Measurements from ENCODE around the gene BCAS1.

BCAS1 gene

DNA sequence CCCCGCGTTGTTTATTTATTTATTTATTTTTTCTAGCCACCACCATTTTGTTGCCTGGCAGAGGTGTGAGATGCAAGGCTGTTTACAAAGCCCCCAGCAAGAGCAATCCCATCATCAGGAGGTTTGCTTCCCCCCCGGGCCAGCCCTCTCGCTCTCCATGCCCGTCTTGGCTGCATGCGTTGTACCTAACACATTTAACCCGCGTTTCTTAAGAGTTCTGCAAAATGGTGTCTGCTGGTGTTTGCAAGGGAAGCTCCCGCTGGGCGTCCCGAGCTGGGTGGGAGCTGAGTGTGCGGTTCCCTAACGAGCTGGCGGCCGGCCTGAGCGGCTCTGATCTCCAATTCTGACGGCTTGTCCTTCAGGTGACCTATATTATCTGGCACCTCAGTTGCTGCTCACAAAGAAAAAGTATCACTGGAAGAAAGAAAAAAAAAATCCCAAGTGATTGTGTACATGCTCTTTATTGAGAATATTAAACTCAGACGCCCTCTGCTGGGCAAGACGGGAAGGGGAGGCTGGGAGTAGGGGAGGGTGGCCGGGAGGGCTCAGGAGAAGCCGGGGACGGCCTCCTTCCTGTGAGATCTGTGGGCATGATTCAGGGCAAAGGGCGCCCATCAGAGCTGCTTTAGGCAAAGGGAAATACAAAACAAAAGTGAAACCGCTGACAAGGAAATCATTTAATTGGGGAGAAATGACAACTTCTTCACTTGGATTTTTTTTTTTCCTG is 154.8 kb downstream of the BCAS1 start:
- WGBS (ENCODE audit: extremely low coverage, insufficient coverage, low lambda C conversion rate): no CpG with 5 or more reads among the region's 24 CpGs
- H3K9ac ChIP-seq (ENCODE audit: low read length): peak overlapping the region; percentile 43
- H3K27ac ChIP-seq (ENCODE audit: low read depth, low read length): peak overlapping the region; percentile 48
- no peak overlapping the region for H3K23ac ChIP-seq (ENCODE audit: low read length)
- DNase-seq: peak; percentile 91
- H3K18ac ChIP-seq (ENCODE audit: low read length): peak overlapping the region; percentile 68
- H2BK120ac ChIP-seq (ENCODE audit: low read depth, low read length): peak overlapping the region; percentile 78
- peak overlapping the region; percentile 43 for H3K4me3 ChIP-seq (ENCODE audit: low read length)
- no peak overlapping the region for H2AK5ac ChIP-seq (ENCODE audit: low read length)
- peak overlapping the region; percentile 95 for H3K4ac ChIP-seq (ENCODE audit: low read depth, low read length)
- H3K56ac ChIP-seq (ENCODE audit: low read length): peak overlapping the region; percentile 68
- H3K27me3 ChIP-seq (ENCODE audit: insufficient read depth, low read length, poor library complexity): no peaks in the 10 kb centered on the region
- H3K4me1 ChIP-seq (ENCODE audit: control insufficient read depth, low read depth, low read length): peaks cover 18% of the 10 kb centered on the region
- H3K79me2 ChIP-seq (ENCODE audit: control insufficient read depth, insufficient read depth, low read length): no peaks in the 10 kb centered on the region
- H2BK15ac ChIP-seq (replicated peaks; ENCODE audit: low read depth): peak overlapping the region; percentile 37
- H3K36me3 ChIP-seq (ENCODE audit: control insufficient read depth, insufficient read depth, low read length): no peaks in the 10 kb centered on the region
- H3K4me2 ChIP-seq (ENCODE audit: low read length): peak overlapping the region; percentile 68
- no peak overlapping the region for H4K5ac ChIP-seq (ENCODE audit: low read length)
- H2BK5ac ChIP-seq (ENCODE audit: low read length): peak overlapping the region; percentile 16
- no peaks in the 10 kb centered on the region for H3K79me1 ChIP-seq (ENCODE audit: low read length)
- no peak overlapping the region for H4K8ac ChIP-seq (ENCODE audit: low read depth, low read length)

- H3K36me3 ChIP-seq (ENCODE audit: control insufficient read depth, insufficient read depth, low read length): no peaks in the 10 kb centered on the region
- H3K4ac ChIP-seq (ENCODE audit: low read depth, low read length): no peak overlapping the region
- no peak overlapping the region for H4K5ac ChIP-seq (ENCODE audit: low read length)
- H3K56ac ChIP-seq (ENCODE audit: low read length): no peak overlapping the region
- H2BK5ac ChIP-seq (ENCODE audit: low read length): no peak overlapping the region
- H4K8ac ChIP-seq (ENCODE audit: low read depth, low read length): no peak overlapping the region
- peaks cover 18% of the 10 kb centered on the region for H3K4me1 ChIP-seq (ENCODE audit: control insufficient read depth, low read depth, low read length)
- peak overlapping the region; percentile 81 for H3K18ac ChIP-seq (ENCODE audit: low read length)
- no peak overlapping the region for H2AK5ac ChIP-seq (ENCODE audit: low read length)
- H3K9ac ChIP-seq (ENCODE audit: low read length): peak overlapping the region; percentile 43
- no peak overlapping the region for H3K4me3 ChIP-seq (ENCODE audit: low read length)
- H2BK120ac ChIP-seq (ENCODE audit: low read depth, low read length): no peak overlapping the region
- H3K79me1 ChIP-seq (ENCODE audit: low read length): no peaks in the 10 kb centered on the region
- H3K79me2 ChIP-seq (ENCODE audit: control insufficient read depth, insufficient read depth, low read length): no peaks in the 10 kb centered on the region
- H3K27ac ChIP-seq (ENCODE audit: low read depth, low read length): no peak overlapping the region
- H2BK15ac ChIP-seq (replicated peaks; ENCODE audit: low read depth): peak overlapping the region; percentile 48
- WGBS (ENCODE audit: extremely low coverage, insufficient coverage, low lambda C conversion rate): no CpG with 5 or more reads among the region's 6 CpGs
- H3K23ac ChIP-seq (ENCODE audit: low read length): no peak overlapping the region
- DNase-seq: peak; percentile 79
- H3K4me2 ChIP-seq (ENCODE audit: low read length): peak overlapping the region; percentile 68
- H3K27me3 ChIP-seq (ENCODE audit: insufficient read depth, low read length, poor library complexity): no peaks in the 10 kb centered on the region
These were observed 155.5 kb downstream of the BCAS1 start for GRCh38 chr20:53914781-53915445.

DNA sequence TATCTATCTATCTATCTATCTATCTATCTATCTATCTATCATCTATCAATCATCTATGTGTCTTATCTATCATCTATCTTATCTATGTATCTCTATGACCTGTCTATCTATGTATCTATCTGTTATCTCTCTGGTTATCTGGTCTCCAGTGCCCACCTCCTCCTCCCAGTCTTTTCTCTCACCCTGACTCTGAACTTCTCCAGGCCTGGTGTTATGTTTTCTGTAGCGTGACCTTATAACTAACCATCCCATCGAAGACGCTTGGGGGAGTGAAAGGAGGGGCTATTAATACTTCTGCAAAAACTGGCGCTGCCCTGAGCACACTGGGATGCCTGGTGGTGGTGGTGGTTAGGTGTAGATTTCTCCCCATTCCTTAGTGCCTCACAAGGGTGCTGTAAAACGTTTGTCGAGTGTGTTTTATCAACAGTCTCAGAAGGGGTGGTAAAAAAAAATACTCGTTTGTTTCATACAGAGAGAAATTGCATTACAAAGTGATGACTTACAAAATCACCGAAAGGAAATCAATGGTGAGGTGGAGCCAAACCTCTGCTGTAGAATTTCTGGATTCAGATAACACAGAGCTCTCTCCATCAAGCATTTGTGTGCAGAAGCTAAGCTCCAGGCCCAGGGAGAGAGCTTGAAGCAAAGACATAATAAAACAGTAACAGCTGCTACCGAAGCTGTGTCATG is 156.2 kb downstream of the BCAS1 start:
- H2BK15ac ChIP-seq (replicated peaks; ENCODE audit: low read depth): peak overlapping the region; percentile 48
- DNase-seq: peak; percentile 45
- no peak overlapping the region for H4K5ac ChIP-seq (ENCODE audit: low read length)
- H3K4me1 ChIP-seq (ENCODE audit: control insufficient read depth, low read depth, low read length): peaks cover 18% of the 10 kb centered on the region
- H3K4me2 ChIP-seq (ENCODE audit: low read length): no peak overlapping the region
- H3K27ac ChIP-seq (ENCODE audit: low read depth, low read length): no peak overlapping the region
- no peak overlapping the region for H3K4me3 ChIP-seq (ENCODE audit: low read length)
- no peaks in the 10 kb centered on the region for H3K79me2 ChIP-seq (ENCODE audit: control insufficient read depth, insufficient read depth, low read length)
- H4K8ac ChIP-seq (ENCODE audit: low read depth, low read length): no peak overlapping the region
- no CpG with 5 or more reads among the region's 9 CpGs for WGBS (ENCODE audit: extremely low coverage, insufficient coverage, low lambda C conversion rate)
- no peak overlapping the region for H2AK5ac ChIP-seq (ENCODE audit: low read length)
- no peaks in the 10 kb centered on the region for H3K27me3 ChIP-seq (ENCODE audit: insufficient read depth, low read length, poor library complexity)
- no peak overlapping the region for H3K56ac ChIP-seq (ENCODE audit: low read length)
- no peaks in the 10 kb centered on the region for H3K79me1 ChIP-seq (ENCODE audit: low read length)
- H3K18ac ChIP-seq (ENCODE audit: low read length): peak overlapping the region; percentile 81
- H2BK5ac ChIP-seq (ENCODE audit: low read length): no peak overlapping the region
- H3K4ac ChIP-seq (ENCODE audit: low read depth, low read length): no peak overlapping the region
- no peak overlapping the region for H3K23ac ChIP-seq (ENCODE audit: low read length)
- H2BK120ac ChIP-seq (ENCODE audit: low read depth, low read length): no peak overlapping the region
- no peaks in the 10 kb centered on the region for H3K36me3 ChIP-seq (ENCODE audit: control insufficient read depth, insufficient read depth, low read length)
- H3K9ac ChIP-seq (ENCODE audit: low read length): no peak overlapping the region

DNA sequence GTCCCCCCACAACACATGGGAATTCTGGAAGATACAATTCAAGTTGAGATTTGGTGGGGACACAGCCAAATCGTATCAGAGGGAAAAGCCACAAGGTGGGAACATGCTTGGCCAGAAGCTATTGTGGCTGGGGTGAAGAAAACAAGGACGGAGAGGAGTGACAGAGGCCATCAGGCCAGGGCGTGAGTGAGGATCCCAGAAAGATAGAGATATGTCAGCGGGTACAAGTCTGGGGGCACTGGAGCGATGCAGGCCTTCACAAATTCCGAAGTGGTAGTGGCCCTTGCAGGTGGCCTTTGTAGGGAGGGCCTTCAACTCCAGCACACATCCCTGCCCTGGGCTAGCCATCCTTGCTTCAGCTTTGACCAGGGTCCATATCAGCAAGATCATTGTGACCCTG is 159.1 kb downstream of the BCAS1 start:
- H3K4me1 ChIP-seq (ENCODE audit: control insufficient read depth, low read depth, low read length): peaks cover 8% of the 10 kb centered on the region
- H3K79me2 ChIP-seq (ENCODE audit: control insufficient read depth, insufficient read depth, low read length): no peaks in the 10 kb centered on the region
- H3K18ac ChIP-seq (ENCODE audit: low read length): no peak overlapping the region
- no peak overlapping the region for H3K27ac ChIP-seq (ENCODE audit: low read depth, low read length)
- H2BK15ac ChIP-seq (replicated peaks; ENCODE audit: low read depth): no peak overlapping the region
- H2BK120ac ChIP-seq (ENCODE audit: low read depth, low read length): no peak overlapping the region
- H3K4me2 ChIP-seq (ENCODE audit: low read length): no peak overlapping the region
- no peak for DNase-seq
- H3K79me1 ChIP-seq (ENCODE audit: low read length): no peaks in the 10 kb centered on the region
- no peak overlapping the region for H3K4ac ChIP-seq (ENCODE audit: low read depth, low read length)
- no peaks in the 10 kb centered on the region for H3K36me3 ChIP-seq (ENCODE audit: control insufficient read depth, insufficient read depth, low read length)
- no peak overlapping the region for H4K8ac ChIP-seq (ENCODE audit: low read depth, low read length)
- no CpG with 5 or more reads among the region's 6 CpGs for WGBS (ENCODE audit: extremely low coverage, insufficient coverage, low lambda C conversion rate)
- H3K23ac ChIP-seq (ENCODE audit: low read length): no peak overlapping the region
- no peak overlapping the region for H3K9ac ChIP-seq (ENCODE audit: low read length)
- H4K5ac ChIP-seq (ENCODE audit: low read length): no peak overlapping the region
- H2AK5ac ChIP-seq (ENCODE audit: low read length): no peak overlapping the region
- H3K27me3 ChIP-seq (ENCODE audit: insufficient read depth, low read length, poor library complexity): no peaks in the 10 kb centered on the region
- no peak overlapping the region for H3K56ac ChIP-seq (ENCODE audit: low read length)
- no peak overlapping the region for H3K4me3 ChIP-seq (ENCODE audit: low read length)
- no peak overlapping the region for H2BK5ac ChIP-seq (ENCODE audit: low read length)

GRCh38 chr20:53910351-53911002 is 159.9 kb downstream of the BCAS1 start:
- H3K56ac ChIP-seq (ENCODE audit: low read length): no peak overlapping the region
- H4K5ac ChIP-seq (ENCODE audit: low read length): no peak overlapping the region
- no peak overlapping the region for H2AK5ac ChIP-seq (ENCODE audit: low read length)
- no CpG with 5 or more reads among the region's 13 CpGs for WGBS (ENCODE audit: extremely low coverage, insufficient coverage, low lambda C conversion rate)
- no peak overlapping the region for H2BK5ac ChIP-seq (ENCODE audit: low read length)
- H3K36me3 ChIP-seq (ENCODE audit: control insufficient read depth, insufficient read depth, low read length): no peaks in the 10 kb centered on the region
- DNase-seq: no peak
- no peaks in the 10 kb centered on the region for H3K27me3 ChIP-seq (ENCODE audit: insufficient read depth, low read length, poor library complexity)
- H3K4me1 ChIP-seq (ENCODE audit: control insufficient read depth, low read depth, low read length): peaks cover 8% of the 10 kb centered on the region
- H3K4me2 ChIP-seq (ENCODE audit: low read length): no peak overlapping the region
- no peaks in the 10 kb centered on the region for H3K79me1 ChIP-seq (ENCODE audit: low read length)
- no peak overlapping the region for H2BK120ac ChIP-seq (ENCODE audit: low read depth, low read length)
- no peak overlapping the region for H3K9ac ChIP-seq (ENCODE audit: low read length)
- H2BK15ac ChIP-seq (replicated peaks; ENCODE audit: low read depth): no peak overlapping the region
- no peak overlapping the region for H3K4me3 ChIP-seq (ENCODE audit: low read length)
- H3K23ac ChIP-seq (ENCODE audit: low read length): no peak overlapping the region
- no peak overlapping the region for H3K4ac ChIP-seq (ENCODE audit: low read depth, low read length)
- no peak overlapping the region for H4K8ac ChIP-seq (ENCODE audit: low read depth, low read length)
- no peak overlapping the region for H3K27ac ChIP-seq (ENCODE audit: low read depth, low read length)
- H3K18ac ChIP-seq (ENCODE audit: low read length): no peak overlapping the region
- no peaks in the 10 kb centered on the region for H3K79me2 ChIP-seq (ENCODE audit: control insufficient read depth, insufficient read depth, low read length)
